ENCODE results near the gene ANO4. TPM values are rescaled to one million over a fixed set of nuclear protein-coding genes. Genes with fewer than 3 reads are reported as not detected.
"Not testable (repeated sequence)": the region's sequence is repeated elsewhere in the genome, so short reads cannot be mapped to it uniquely, and the experiment has no call there.

Gene ANO4
- total and polyA plus RNA-seq, 2 donors = 1.1 to 3.5 TPM

- Histone ChIP-seq H3K36me3 (ENCODE audit: insufficient read depth) (no peaks in the 10 kb centered on the region), H3K4me3 (ENCODE audit: low read depth, low read length) (no peak overlapping the region), H3K27ac (ENCODE audit: low read depth) (no peak overlapping the region), H3K4me1 (ENCODE audit: insufficient read depth) (no peaks in the 10 kb centered on the region)
- 27% methylated on average over 1 of the region's 1 CpG for WGBS
- DNase-seq (ENCODE audit: extremely low spot score) = no peak
Measured at GRCh38 chr12:100980856-100981255, 186.3 kb downstream of the ANO4 start.

- DNase-seq (ENCODE audit: extremely low spot score) = no peak
- 89% methylated on average over 2 of the region's 2 CpGs for WGBS
- H3K27ac ChIP-seq (ENCODE audit: low read depth) = no peak overlapping the region
- no peaks in the 10 kb centered on the region for H3K36me3 ChIP-seq (ENCODE audit: insufficient read depth)
- no peaks in the 10 kb centered on the region for H3K4me1 ChIP-seq (ENCODE audit: insufficient read depth)
- no peak overlapping the region for H3K4me3 ChIP-seq (ENCODE audit: low read depth, low read length)
Measured at GRCh38 chr12:100982511-100983183, 188.1 kb downstream of the ANO4 start.

GRCh38 chr12:100984796-100985195 is 190.2 kb downstream of the ANO4 start:
- no peak for DNase-seq (ENCODE audit: extremely low spot score)
- no peaks in the 10 kb centered on the region for H3K4me1 ChIP-seq (ENCODE audit: insufficient read depth)
- WGBS = 39% methylated on average over 1 of the region's 1 CpG
- H3K27ac ChIP-seq (ENCODE audit: low read depth) = no peak overlapping the region
- no peaks in the 10 kb centered on the region for H3K36me3 ChIP-seq (ENCODE audit: insufficient read depth)
- H3K4me3 ChIP-seq (ENCODE audit: low read depth, low read length) = no peak overlapping the region

- 44% methylated on average over 8 of the region's 8 CpGs for WGBS
- DNase-seq (ENCODE audit: extremely low spot score) = no peak
- Histone ChIP-seq H3K4me1 (ENCODE audit: insufficient read depth) (no peaks in the 10 kb centered on the region), H3K36me3 (ENCODE audit: insufficient read depth) (no peaks in the 10 kb centered on the region), H3K27ac (ENCODE audit: low read depth) (peak overlapping the region; percentile 25), H3K4me3 (ENCODE audit: low read depth, low read length) (no peak overlapping the region)
Measured at GRCh38 chr12:100986595-100987547, 192.3 kb downstream of the ANO4 start.

GRCh38 chr12:100987552-100988521 is 193.3 kb downstream of the ANO4 start:
- H3K4me3 ChIP-seq (ENCODE audit: low read depth, low read length) = no peak overlapping the region
- no peak for DNase-seq (ENCODE audit: extremely low spot score)
- WGBS = 48% methylated on average over 5 of the region's 5 CpGs
- H3K4me1 ChIP-seq (ENCODE audit: insufficient read depth) = no peaks in the 10 kb centered on the region
- H3K36me3 ChIP-seq (ENCODE audit: insufficient read depth) = no peaks in the 10 kb centered on the region
- H3K27ac ChIP-seq (ENCODE audit: low read depth) = no peak overlapping the region

DNA sequence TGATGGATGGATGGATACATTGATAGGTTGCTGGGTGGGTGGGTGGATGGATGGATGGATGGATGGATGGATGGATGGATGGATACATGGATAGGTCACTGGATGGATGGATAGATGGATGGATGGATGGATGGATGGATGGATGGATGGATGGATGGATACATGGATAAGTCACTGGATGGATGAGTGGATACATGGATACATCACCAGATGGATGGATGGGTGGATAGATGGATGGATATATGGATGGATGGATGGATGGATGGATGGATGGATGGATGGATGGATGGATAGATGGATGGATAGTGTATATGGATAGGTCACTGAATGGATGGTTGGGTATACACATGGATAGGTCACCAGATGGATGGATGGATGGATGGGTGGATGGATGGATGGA is 194.9 kb downstream of the ANO4 start:
- DNase-seq (ENCODE audit: extremely low spot score); H3K4me1 ChIP-seq (ENCODE audit: insufficient read depth); H3K27ac ChIP-seq (ENCODE audit: low read depth); H3K36me3 ChIP-seq (ENCODE audit: insufficient read depth); H3K4me3 ChIP-seq (ENCODE audit: low read depth, low read length): not testable (repeated sequence)

GRCh38 chr12:100991102-100991501 is 196.5 kb downstream of the ANO4 start:
- Histone ChIP-seq H3K36me3 (ENCODE audit: insufficient read depth) (no peaks in the 10 kb centered on the region), H3K4me1 (ENCODE audit: insufficient read depth) (no peaks in the 10 kb centered on the region), H3K27ac (ENCODE audit: low read depth) (no peak overlapping the region), H3K4me3 (ENCODE audit: low read depth, low read length) (no peak overlapping the region)
- WGBS = 68% methylated on average over 2 of the region's 2 CpGs
- no peak for DNase-seq (ENCODE audit: extremely low spot score)

GRCh38 chr12:100992194-100992593 is 197.6 kb downstream of the ANO4 start:
- H3K36me3 ChIP-seq (ENCODE audit: insufficient read depth) = no peaks in the 10 kb centered on the region
- WGBS = 97% methylated on average over 1 of the region's 1 CpG
- no peak for DNase-seq (ENCODE audit: extremely low spot score)
- H3K4me1 ChIP-seq (ENCODE audit: insufficient read depth) = no peaks in the 10 kb centered on the region
- H3K27ac ChIP-seq (ENCODE audit: low read depth) = no peak overlapping the region
- H3K4me3 ChIP-seq (ENCODE audit: low read depth, low read length) = no peak overlapping the region

DNA sequence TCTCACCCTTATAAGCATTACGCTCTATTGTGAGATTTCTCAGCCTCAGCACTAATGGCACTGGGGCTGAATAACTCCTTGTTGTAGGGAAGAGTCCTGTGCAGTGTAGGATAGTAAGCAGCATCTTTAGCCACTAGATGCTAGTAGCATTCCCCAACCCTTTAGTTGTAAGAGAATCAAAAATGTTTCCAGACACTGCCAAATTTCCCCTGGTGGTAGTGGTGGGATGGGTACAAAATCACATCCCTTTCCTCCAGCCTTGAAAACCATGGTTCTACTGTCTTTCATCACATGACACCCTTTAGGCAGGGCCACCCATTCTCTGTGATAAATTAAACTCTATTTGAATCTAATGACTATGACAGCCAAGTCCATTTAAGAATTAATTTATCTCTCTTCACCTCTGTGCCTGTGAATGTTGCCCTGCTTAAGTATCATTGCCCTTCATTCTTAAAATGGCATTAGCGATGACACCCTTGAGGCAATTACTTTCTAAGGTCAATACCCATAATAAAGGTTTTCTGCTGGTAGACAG is 199.4 kb downstream of the ANO4 start:
- 90% methylated on average over 2 of the region's 2 CpGs for WGBS
- Histone ChIP-seq H3K4me3 (ENCODE audit: low read depth, low read length) (no peak overlapping the region), H3K27ac (ENCODE audit: low read depth) (no peak overlapping the region), H3K4me1 (ENCODE audit: insufficient read depth) (no peaks in the 10 kb centered on the region), H3K36me3 (ENCODE audit: insufficient read depth) (no peaks in the 10 kb centered on the region)
- no peak for DNase-seq (ENCODE audit: extremely low spot score)

- 75% methylated on average over 3 of the region's 3 CpGs for WGBS
- DNase-seq (ENCODE audit: extremely low spot score) = no peak
- Histone ChIP-seq H3K36me3 (ENCODE audit: insufficient read depth) (no peaks in the 10 kb centered on the region), H3K4me3 (ENCODE audit: low read depth, low read length) (no peak overlapping the region), H3K27ac (ENCODE audit: low read depth) (no peak overlapping the region), H3K4me1 (ENCODE audit: insufficient read depth) (no peaks in the 10 kb centered on the region)
Measured at GRCh38 chr12:100995201-100995600, 200.6 kb downstream of the ANO4 start.

DNA sequence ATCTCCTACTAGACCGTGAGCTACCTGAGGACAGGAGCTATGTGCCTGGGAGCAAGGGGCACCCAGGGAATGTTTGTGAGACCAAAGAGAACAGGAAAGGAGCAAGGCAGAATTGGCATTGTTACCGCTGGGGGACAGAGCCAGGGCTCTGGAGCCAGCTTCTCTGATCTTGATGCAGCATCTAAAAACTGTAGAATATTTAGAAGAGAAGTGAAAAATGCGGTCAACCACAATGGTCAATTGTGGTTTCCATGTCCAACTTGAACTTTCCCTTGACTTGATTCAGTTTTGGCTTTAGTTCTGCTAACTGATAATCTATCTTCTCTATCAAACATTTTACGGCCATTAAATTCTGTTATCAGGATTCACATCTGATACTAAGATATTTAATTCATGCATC is 201.2 kb downstream of the ANO4 start:
- Histone ChIP-seq H3K4me3 (ENCODE audit: low read depth, low read length) (no peak overlapping the region), H3K27ac (ENCODE audit: low read depth) (no peak overlapping the region), H3K4me1 (ENCODE audit: insufficient read depth) (no peaks in the 10 kb centered on the region), H3K36me3 (ENCODE audit: insufficient read depth) (no peaks in the 10 kb centered on the region)
- no peak for DNase-seq (ENCODE audit: extremely low spot score)
- WGBS = 92% methylated on average over 4 of the region's 4 CpGs

GRCh38 chr12:101001669-101002068 is 207.1 kb downstream of the ANO4 start:
- no peak overlapping the region for H3K27ac ChIP-seq (ENCODE audit: low read depth)
- no peak overlapping the region for H3K4me3 ChIP-seq (ENCODE audit: low read depth, low read length)
- no peak for DNase-seq (ENCODE audit: extremely low spot score)
- no peaks in the 10 kb centered on the region for H3K4me1 ChIP-seq (ENCODE audit: insufficient read depth)
- WGBS = 91% methylated on average over 5 of the region's 5 CpGs
- H3K36me3 ChIP-seq (ENCODE audit: insufficient read depth) = no peaks in the 10 kb centered on the region

Measured in urinary bladder (tissue), 4 donors.